OCI-LY7 (cell line): ENCODE data around the gene GLI3.

Experiments
- CTCF ChIP-seq: fragments of 200-600 bp; sonication (generic); conservative IDR thresholded peaks from 2 replicates; pipeline ENCODE4 v1.5.1; 2014; ENCODE audit warnings: mild to moderate bottlenecking, antibody characterized with exemption, low read length, moderate library complexity, mixed read lengths
- EZH2phosphoT487 ChIP-seq: fragments of 200-600 bp; sonication (generic); IDR thresholded peaks from 2 replicates; pipeline ENCODE4 v1.6.1; 2018; ENCODE audit warnings: low read depth, borderline replicate concordance, mild to moderate bottlenecking, mixed run types, antibody characterized with exemption, low read length, moderate library complexity, mixed read lengths

GRCh38 chr7:41928781-41929180 is 308.2 kb downstream of the GLI3 start:
- TF ChIP-seq CTCF (no peak), EZH2phosphoT487 (no peak)
